Stomach (tissue), 9 donors: ENCODE results near the gene CHCHD3. TPM values are rescaled to one million over a fixed set of nuclear protein-coding genes. Genes with fewer than 3 reads are reported as not detected.
"Not testable (repeated sequence)": the region's sequence is repeated elsewhere in the genome, so short reads cannot be mapped to it uniquely, and the experiment has no call there.

ENCODE experiments used
- DNase-seq, 2 donors: peaks; one replicate each; pipeline versions ENCODE4 v3.0.0 to v3.0.0-alpha.2; 2013 to 2019
- H3K27ac ChIP-seq, 5 donors: fragments of 200-600 bp in 4 of 5; sonication (generic) in 4 of 5; one replicate each; pipeline ENCODE4 v1.5.1; 2013 to 2019; ENCODE audit warnings: mild to moderate bottlenecking in 1 of 5, moderate library complexity in 1 of 5
- H3K27me3 ChIP-seq, 3 donors: fragments of 200-600 bp; sonication (generic); one replicate each; pipeline ENCODE4 v1.5.1; 2017 to 2019; ENCODE audit warnings: mixed run types in 1 of 3
- H3K36me3 ChIP-seq, 4 donors: fragments of 200-600 bp; sonication (generic); 1 replicate in 3 of 4; 2 replicates in 1 of 4; pipeline ENCODE4 v1.5.1; 2016 to 2019
- H3K4me1 ChIP-seq, 4 donors: fragments of 200-600 bp; sonication (generic); one replicate each; pipeline ENCODE4 v1.5.1; 2016 to 2019
- H3K4me3 ChIP-seq, 4 donors: fragments of 200-600 bp; sonication (generic) in 3 of 4; one replicate each; pipeline ENCODE4 v1.5.1; 2016 to 2019; ENCODE audit warnings: mild to moderate bottlenecking in 1 of 4
- H3K9me3 ChIP-seq, 4 donors: fragments of 200-600 bp; sonication (generic); one replicate each; pipeline ENCODE4 v1.5.1; 2016 to 2019
- EP300 ChIP-seq: sonication (generic); formaldehyde crosslinking; IDR thresholded peaks from one replicate; pipeline ENCODE4 v1.6.1; 2017; ENCODE audit warnings: antibody characterized with exemption
- POLR2A ChIP-seq, 4 donors: fragments of 450-650 bp; IDR thresholded peaks; one replicate each; pipeline ENCODE4 v1.6.1; 2016; ENCODE audit warnings: antibody characterized with exemption in 4 of 4, control low read depth in 2 of 4, mild to moderate bottlenecking in 1 of 4, moderate library complexity in 1 of 4
- POLR2AphosphoS5 ChIP-seq, 3 donors: sonication (generic); formaldehyde crosslinking; IDR thresholded peaks; one replicate each; pipeline ENCODE4 v1.6.1; 2016; ENCODE audit warnings: antibody characterized with exemption in 3 of 3
- WGBS, 5 donors: extraction: QIAGEN DNeasy Blood & Tissue Kit in 3 of 5; methylation state at CpG; one replicate each; pipeline versions ENCODE4 v1.1.5 to v1.1.7; 2013 to 2018; 5-methylcytosine and 5-hydroxymethylcytosine counted together
- intact Hi-C: fragments of 100-400 bp; cut with DNase I; formaldehyde crosslinking; loops from one replicate; pipeline ENCODE4 v1.15.1; 2023; ENCODE audit warnings: low total_unique reads
- polyA plus RNA-seq, 3 donors: library from polyadenylated mRNA; stranded (reverse); fragments of 200-250 nt; gene quantifications; one replicate each; pipeline ENCODE4 v1.2.3, GENCODE V29; 2013
- total RNA-seq, 5 donors: library from RNA; depleted of rRNA; stranded (reverse); fragments of >200 nt; gene quantifications; one replicate each; pipeline versions ENCODE4 v1.1.0 to v1.2.3, GENCODE V29; 2014 to 2016
- TF ChIP-seq, protein P1 (sequence below), 7 experiments: fragments of 450-650 bp in 4 of 7; fragments of 200-600 bp in 3 of 7; sonication (generic) in 3 of 7; IDR thresholded peaks; one replicate each; pipeline ENCODE4 v1.5.1; 2016 to 2019; ENCODE audit warnings: antibody characterized with exemption in 7 of 7, control low read depth in 2 of 7, mild to moderate bottlenecking in 1 of 7
- donor health status: healthy with polysubstance abuse.
- donor health status: Bipolar disorder and iron deficiency.
- donor health status: healthy.

Gene CHCHD3
- total and polyA plus RNA-seq, 8 donors: 5.8 to 90.9 (median 39.9) TPM

DNA sequence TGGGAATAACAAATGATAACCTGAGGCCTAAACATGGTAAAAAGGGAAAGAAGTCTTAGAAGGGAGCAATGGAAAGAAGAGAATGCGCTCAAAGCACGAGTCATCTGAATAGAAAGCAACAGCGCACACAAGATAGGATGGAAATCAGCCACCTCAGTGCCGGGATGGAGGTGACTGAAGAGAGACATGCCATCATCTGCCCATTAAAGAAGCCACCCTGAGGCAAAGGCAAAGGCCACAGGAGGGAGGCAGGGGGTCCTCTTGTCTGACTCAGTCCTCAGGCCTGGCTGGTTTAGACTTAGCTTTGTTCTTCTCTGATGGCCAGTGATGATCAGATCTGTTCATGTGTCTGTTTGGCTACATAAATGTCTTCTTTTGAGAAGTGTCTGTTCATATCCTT is 180.6 kb downstream of the CHCHD3 start:
- no peaks in the 10 kb centered on the region for H3K27me3 ChIP-seq
- H3K9me3 ChIP-seq: no peaks in the 10 kb centered on the region
- no peak overlapping the region for H3K27ac ChIP-seq
- H3K36me3 ChIP-seq: peaks cover 0 to 24% (median 4%) of the 10 kb centered on the region in 4 donors
- TF ChIP-seq, protein P1, sequence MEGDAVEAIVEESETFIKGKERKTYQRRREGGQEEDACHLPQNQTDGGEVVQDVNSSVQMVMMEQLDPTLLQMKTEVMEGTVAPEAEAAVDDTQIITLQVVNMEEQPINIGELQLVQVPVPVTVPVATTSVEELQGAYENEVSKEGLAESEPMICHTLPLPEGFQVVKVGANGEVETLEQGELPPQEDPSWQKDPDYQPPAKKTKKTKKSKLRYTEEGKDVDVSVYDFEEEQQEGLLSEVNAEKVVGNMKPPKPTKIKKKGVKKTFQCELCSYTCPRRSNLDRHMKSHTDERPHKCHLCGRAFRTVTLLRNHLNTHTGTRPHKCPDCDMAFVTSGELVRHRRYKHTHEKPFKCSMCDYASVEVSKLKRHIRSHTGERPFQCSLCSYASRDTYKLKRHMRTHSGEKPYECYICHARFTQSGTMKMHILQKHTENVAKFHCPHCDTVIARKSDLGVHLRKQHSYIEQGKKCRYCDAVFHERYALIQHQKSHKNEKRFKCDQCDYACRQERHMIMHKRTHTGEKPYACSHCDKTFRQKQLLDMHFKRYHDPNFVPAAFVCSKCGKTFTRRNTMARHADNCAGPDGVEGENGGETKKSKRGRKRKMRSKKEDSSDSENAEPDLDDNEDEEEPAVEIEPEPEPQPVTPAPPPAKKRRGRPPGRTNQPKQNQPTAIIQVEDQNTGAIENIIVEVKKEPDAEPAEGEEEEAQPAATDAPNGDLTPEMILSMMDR (IDR thresholded peaks at IDR 0.05): no peak
- TF ChIP-seq EP300 (no peak), POLR2A (IDR thresholded peaks at IDR 0.05) (no peak), POLR2AphosphoS5 (IDR thresholded peaks at IDR 0.05) (no peak)
- no peak for DNase-seq
- no peaks in the 10 kb centered on the region for H3K4me1 ChIP-seq
- H3K4me3 ChIP-seq: no peak overlapping the region
- WGBS, 5 donors: 69 to 77% (median 71%) methylated on average over 4 of the region's 4 CpGs
- intact Hi-C loops: no loop called here

DNA sequence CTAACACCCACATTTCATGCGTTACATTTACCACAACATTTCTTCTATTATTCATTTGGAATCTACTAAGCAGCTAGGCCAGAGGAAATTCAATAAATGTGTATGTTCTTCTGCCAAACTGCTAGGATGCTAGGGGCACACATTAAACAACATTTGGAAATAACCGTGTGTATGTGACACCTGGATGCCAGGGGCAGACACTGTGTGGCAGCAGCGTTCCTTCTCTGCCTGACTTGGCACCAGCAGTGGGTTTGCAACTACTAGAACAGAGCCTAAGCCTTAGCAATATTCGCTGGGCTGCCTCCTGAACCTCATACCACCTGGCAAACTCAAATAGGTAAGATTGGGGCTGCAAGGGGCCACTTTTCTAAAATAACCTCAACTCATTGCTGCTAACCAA is 182.1 kb downstream of the CHCHD3 start:
- Histone ChIP-seq H3K27ac (no peak overlapping the region), H3K4me1 (no peaks in the 10 kb centered on the region), H3K4me3 (no peak overlapping the region), H3K36me3 (peaks cover 0 to 24% (median 4%) of the 10 kb centered on the region in 4 donors), H3K9me3 (no peaks in the 10 kb centered on the region), H3K27me3 (no peaks in the 10 kb centered on the region)
- no peak for DNase-seq
- TF ChIP-seq POLR2AphosphoS5 (IDR thresholded peaks at IDR 0.05) (no peak), EP300 (no peak), POLR2A (IDR thresholded peaks at IDR 0.05) (no peak)
- TF ChIP-seq, protein P1 (IDR thresholded peaks at IDR 0.05): no peak
- intact Hi-C loops: no loop called here
- WGBS, 5 donors: 96 to 99% (median 98%) methylated on average over 4 of the region's 4 CpGs

DNA sequence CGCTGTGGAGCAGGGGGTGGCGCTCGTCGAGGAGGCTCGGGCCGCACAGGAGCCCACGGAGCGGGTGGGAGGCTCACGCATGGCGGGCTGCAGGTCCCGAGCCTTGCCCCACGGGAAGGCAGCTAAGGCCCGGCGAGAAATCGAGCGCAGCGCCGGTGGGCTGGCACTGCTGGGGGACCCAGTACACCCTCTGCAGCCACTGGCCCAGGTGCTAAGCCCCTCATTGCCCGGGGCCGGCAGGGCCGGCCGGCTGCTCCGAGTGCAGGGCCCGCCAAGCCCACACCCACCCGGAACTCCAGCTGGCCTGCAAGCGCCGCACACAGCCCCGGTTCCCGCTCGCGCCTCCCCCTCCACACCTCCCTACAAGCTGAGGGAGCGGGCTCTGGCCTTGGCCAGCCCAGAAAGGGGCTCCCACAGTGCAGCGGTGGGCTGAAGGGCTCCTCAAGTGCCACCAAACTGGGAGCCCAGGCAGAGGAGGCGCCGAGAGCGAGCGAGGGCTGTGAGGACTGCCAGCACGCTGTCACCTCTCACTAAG is 183.2 kb downstream of the CHCHD3 start:
- intact Hi-C loops: not testable (repeated sequence)
- WGBS, 5 donors: 96 to 99% (median 98%) methylated on average over 20 to 38 of the region's 38 CpGs

DNA sequence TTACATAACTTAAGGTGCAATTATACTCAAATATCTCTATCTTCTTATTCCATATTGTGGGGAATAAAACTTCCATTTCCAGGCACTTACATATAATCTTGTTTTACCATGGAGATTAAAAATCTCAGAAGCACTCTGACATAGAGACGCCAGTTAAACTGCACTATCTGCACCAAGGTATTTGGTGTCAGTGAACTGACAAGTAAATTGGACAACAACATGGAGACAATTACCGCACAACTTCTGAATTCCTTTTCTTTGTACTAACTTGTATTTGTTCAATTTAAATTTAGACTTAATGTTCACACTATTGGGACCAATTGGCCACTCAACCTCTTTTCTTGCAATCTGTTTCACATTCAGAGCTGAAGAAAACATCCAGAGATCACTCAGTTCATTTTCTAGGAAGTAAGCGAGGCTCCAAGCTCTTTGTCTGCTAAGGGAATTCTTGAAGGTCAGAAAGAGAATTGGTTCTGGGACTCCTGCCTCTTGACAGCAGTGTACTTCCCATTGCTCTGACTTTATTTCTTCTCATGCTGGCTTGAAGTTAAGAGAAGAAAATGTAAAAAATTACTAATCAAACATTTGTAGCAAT is 184.7 kb downstream of the CHCHD3 start:
- DNase-seq: no peak
- Histone ChIP-seq H3K36me3 (peaks cover 0 to 12% (median 10%) of the 10 kb centered on the region in 4 donors), H3K9me3 (peaks cover 0 to 12% (median 3%) of the 10 kb centered on the region in 4 donors), H3K4me1 (no peaks in the 10 kb centered on the region), H3K27ac (no peak overlapping the region), H3K4me3 (no peak overlapping the region), H3K27me3 (no peaks in the 10 kb centered on the region)
- TF ChIP-seq POLR2A (IDR thresholded peaks at IDR 0.05) (no peak), EP300 (no peak), POLR2AphosphoS5 (IDR thresholded peaks at IDR 0.05) (no peak)
- TF ChIP-seq, protein P1 (IDR thresholded peaks at IDR 0.05): no peak
- 92 to 97% (median 96%) methylated on average over 3 of the region's 3 CpGs for WGBS, 5 donors
- intact Hi-C loops: no loop called here

More for the DNA sequence above, 183.2 kb downstream of the CHCHD3 start:
- H3K36me3 ChIP-seq: peaks cover 0 to 20% (median 4%) of the 10 kb centered on the region in 4 donors
- not testable (repeated sequence) for H3K4me3 ChIP-seq, H3K27ac ChIP-seq, DNase-seq, H3K27me3 ChIP-seq, H3K9me3 ChIP-seq, H3K4me1 ChIP-seq

DNA sequence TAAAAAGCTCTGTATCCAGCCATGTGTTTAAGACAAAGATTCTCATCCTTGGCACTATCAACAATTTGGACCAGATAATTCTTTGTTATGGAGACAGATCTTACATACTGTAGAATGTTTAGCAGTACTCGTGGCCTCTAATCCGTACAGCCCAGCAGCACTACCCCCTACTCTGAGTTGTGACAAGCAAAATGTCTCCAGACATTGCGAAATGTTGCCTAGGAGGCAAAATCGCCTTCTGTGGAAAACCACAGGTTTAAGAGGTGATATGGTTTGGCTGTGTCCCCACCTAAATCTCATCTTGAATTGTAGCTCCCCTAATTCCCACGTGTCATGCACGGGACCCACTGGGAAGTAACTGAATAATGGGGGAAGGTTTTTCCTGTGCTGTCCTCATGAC is 186.7 kb downstream of the CHCHD3 start:
- Histone ChIP-seq H3K27ac (no peak overlapping the region), H3K9me3 (peaks cover 0 to 12% (median 3%) of the 10 kb centered on the region in 4 donors), H3K36me3 (peaks cover 0 to 12% (median 10%) of the 10 kb centered on the region in 4 donors), H3K4me1 (no peaks in the 10 kb centered on the region), H3K4me3 (no peak overlapping the region), H3K27me3 (no peaks in the 10 kb centered on the region)
- WGBS, 5 donors: 85 to 97% (median 96%) methylated on average over 6 of the region's 6 CpGs
- DNase-seq: no peak
- TF ChIP-seq, protein P1 (IDR thresholded peaks at IDR 0.05): no peak
- TF ChIP-seq POLR2A (IDR thresholded peaks at IDR 0.05) (no peak), POLR2AphosphoS5 (IDR thresholded peaks at IDR 0.05) (no peak), EP300 (no peak)
- intact Hi-C loops: no loop called here
